SU-DHL-6 (cell line): ENCODE data around the gene KLHL1.

Experiments
- CTCF ChIP-seq: fragments of 200-600 bp; sonication (generic); IDR thresholded peaks from one replicate; pipeline ENCODE4 v1.5.1; 2017; ENCODE audit warnings: antibody characterized with exemption, mild to moderate bottlenecking, low read length, moderate library complexity; ENCODE audit not compliant: insufficient read depth, poor library complexity, severe bottlenecking
- EZH2phosphoT487 ChIP-seq: fragments of 200-600 bp; sonication (generic), shearing (Covaris generic); conservative IDR thresholded peaks from 2 replicates; pipeline ENCODE4 v1.6.1; 2018; ENCODE audit warnings: mild to moderate bottlenecking, antibody characterized with exemption, low read length, moderate library complexity, mixed read lengths

DNA sequence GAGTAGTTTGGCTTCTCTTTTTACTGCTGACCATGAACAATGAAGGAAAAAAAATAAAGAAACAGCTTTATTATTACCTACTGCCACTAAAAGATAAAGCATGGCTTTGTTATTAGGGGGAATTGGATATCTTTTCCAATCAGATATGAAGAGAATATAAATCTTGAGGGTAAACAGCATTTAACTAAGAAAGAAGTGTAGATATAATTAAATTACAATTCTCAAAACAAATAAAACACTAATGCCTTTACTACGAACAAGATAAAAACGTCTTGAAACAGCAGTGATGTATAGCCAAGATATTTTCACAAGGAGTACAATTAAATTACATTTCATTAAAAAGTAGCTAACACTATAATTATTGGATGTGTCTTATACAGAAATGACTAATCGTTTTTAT is 426.5 kb downstream of the KLHL1 start:
- TF ChIP-seq CTCF (no peak), EZH2phosphoT487 (no peak)
